ENCODE measurements around the gene EGFL6. TPM values are rescaled to one million over a fixed set of nuclear protein-coding genes. Genes with fewer than 3 reads are reported as not detected.

EGFL6 gene
- total and polyA plus RNA-seq, 2 of the 13 experiments (the other 11 are each of a cell fraction or from before 2014, with no cell fraction given), result not detected

GRCh38 chrX:13538414-13538813 lies 31.0 kb upstream of the EGFL6 start:
- no peak overlapping the region for H3K27ac ChIP-seq (ENCODE audit: extremely low read length, insufficient read depth, low read length)
- no peaks in the 10 kb centered on the region for H3K36me3 ChIP-seq (replicated peaks in 1 of 2; ENCODE audit: control insufficient read depth in 1 of 2, insufficient read depth in 2 of 2, low read length in 2 of 2)
- no peaks in the 10 kb centered on the region for H4K20me1 ChIP-seq (ENCODE audit: insufficient read depth, low read length)
- no peak overlapping the region for H3K4me3 ChIP-seq (replicated peaks in 1 of 3; ENCODE audit: insufficient read depth in 1 of 3, low read depth in 2 of 3, low read length in 3 of 3)
- H2AFZ ChIP-seq (ENCODE audit: low read length), result no peak overlapping the region
- no peak for DNase-seq (ENCODE audit: low spot score)
- 12% methylated on average over 3 of the region's 3 CpGs for WGBS (ENCODE audit: low lambda C conversion rate)
- no TSS peak for BruUV-seq (replicated peaks)
- CTCF ChIA-PET (ENCODE audit: low intra/inter-chr PET ratio, low total read pairs), result no interaction called here
- no peaks in the 10 kb centered on the region for H3K79me2 ChIP-seq (ENCODE audit: insufficient read depth, low read length)
- no peaks in the 10 kb centered on the region for H3K27me3 ChIP-seq (ENCODE audit: control insufficient read depth in 1 of 2, insufficient read depth in 2 of 2, low read length in 2 of 2)
- POLR2A ChIA-PET, result no interaction called here
- H3K4me2 ChIP-seq (ENCODE audit: low read depth, low read length), result no peak overlapping the region
- no peak for FAIRE-seq
- intact Hi-C loops (cut with micrococcal nuclease; ENCODE audit: unreplicated experiment), result no loop called here
- TF ChIP-seq ZNF30 (CRISPR knock-in tag; IDR thresholded peaks at IDR 0.05) (no peak), PRMT3 (CRISPR knock-in tag; IDR thresholded peaks at IDR 0.05; ENCODE audit: borderline replicate concordance, low read depth) (no peak), EP300 (IDR thresholded peaks at IDR 0.05; ENCODE audit: low read depth in 2 of 2, low read length in 2 of 2) (no peak), EP300 (CRISPR knock-in tag; IDR thresholded peaks at IDR 0.05; ENCODE audit: borderline replicate concordance) (no peak), ZNF367 (CRISPR knock-in tag; IDR thresholded peaks at IDR 0.05; ENCODE audit: borderline replicate concordance) (no peak), ZNF570 (CRISPR knock-in tag; IDR thresholded peaks at IDR 0.05; ENCODE audit: borderline replicate concordance) (no peak), FOXK1 (CRISPR knock-in tag; IDR thresholded peaks at IDR 0.05; ENCODE audit: borderline replicate concordance, low read depth) (no peak)
- H3K4me1 ChIP-seq (ENCODE audit: insufficient read depth, low read length), result no peaks in the 10 kb centered on the region
- no peak overlapping the region for H3K9ac ChIP-seq (ENCODE audit: insufficient read depth, low read depth, low read length)
- no peaks in the 10 kb centered on the region for H3K9me3 ChIP-seq (ENCODE audit: low read length)
- no peak for ATAC-seq
- in situ Hi-C loops (cut with HindIII; ENCODE audit: extremely low pct_ligation_motif_present, low pct_unique_long_range_greater_than_20kb), result no loop called here

- POLR2A ChIA-PET, result no interaction called here
- TF ChIP-seq ZNF816 (CRISPR knock-in tag; IDR thresholded peaks at IDR 0.05; ENCODE audit: borderline replicate concordance) (no peak), MYNN (CRISPR knock-in tag; IDR thresholded peaks at IDR 0.05; ENCODE audit: low read depth) (no peak), GTF3A (CRISPR knock-in tag; conservative IDR thresholded peaks at IDR 0.05) (no peak), ZNF547 (CRISPR knock-in tag; IDR thresholded peaks at IDR 0.05) (no peak), ZNF512B (CRISPR knock-in tag; IDR thresholded peaks at IDR 0.05; ENCODE audit: borderline replicate concordance) (no peak), HIC2 (CRISPR knock-in tag; IDR thresholded peaks at IDR 0.05; ENCODE audit: low read depth) (no peak), ZNF501 (CRISPR knock-in tag; IDR thresholded peaks at IDR 0.05) (no peak), ZFAT (CRISPR knock-in tag; conservative IDR thresholded peaks at IDR 0.05) (no peak)
Measured at GRCh38 chrX:13540602-13541001, 28.8 kb upstream of the EGFL6 start.

More at GRCh38 chrX:13540602-13541001, 28.8 kb upstream of the EGFL6 start:
- 41% methylated on average over 2 of the region's 2 CpGs for WGBS (ENCODE audit: low lambda C conversion rate)
- no peak overlapping the region for H3K9ac ChIP-seq (ENCODE audit: insufficient read depth, low read depth, low read length)
- no peak overlapping the region for H3K4me2 ChIP-seq (ENCODE audit: low read depth, low read length)
- H3K4me1 ChIP-seq (ENCODE audit: insufficient read depth, low read length), result no peaks in the 10 kb centered on the region
- no TSS peak for BruUV-seq (replicated peaks)
- H3K27ac ChIP-seq (ENCODE audit: extremely low read length, insufficient read depth, low read length), result no peak overlapping the region
- intact Hi-C loops (cut with micrococcal nuclease; ENCODE audit: unreplicated experiment) (no loop called here), in situ Hi-C loops (cut with HindIII; ENCODE audit: extremely low pct_ligation_motif_present, low pct_unique_long_range_greater_than_20kb) (no loop called here)
- ATAC-seq (no peak), FAIRE-seq (no peak), DNase-seq (ENCODE audit: low spot score) (no peak)
- CTCF ChIA-PET (ENCODE audit: low intra/inter-chr PET ratio, low total read pairs), result no interaction called here
- H3K79me2 ChIP-seq (ENCODE audit: insufficient read depth, low read length), result no peaks in the 10 kb centered on the region
- H3K36me3 ChIP-seq (replicated peaks in 1 of 2; ENCODE audit: control insufficient read depth in 1 of 2, insufficient read depth in 2 of 2, low read length in 2 of 2), result no peaks in the 10 kb centered on the region
- H3K4me3 ChIP-seq (replicated peaks in 1 of 3; ENCODE audit: insufficient read depth in 1 of 3, low read depth in 2 of 3, low read length in 3 of 3), result no peak overlapping the region
- no peaks in the 10 kb centered on the region for H3K9me3 ChIP-seq (ENCODE audit: low read length)
- no peak overlapping the region for H2AFZ ChIP-seq (ENCODE audit: low read length)
- no peaks in the 10 kb centered on the region for H3K27me3 ChIP-seq (ENCODE audit: control insufficient read depth in 1 of 2, insufficient read depth in 2 of 2, low read length in 2 of 2)
- H4K20me1 ChIP-seq (ENCODE audit: insufficient read depth, low read length), result no peaks in the 10 kb centered on the region
